Thoracic aorta (tissue), 2 donors: Measurements from ENCODE around the gene ANO7. TPM values are rescaled to one million over a fixed set of nuclear protein-coding genes. Genes with fewer than 3 reads are reported as not detected.

Experiments
- ATAC-seq: fragments of 150-250 bp; one replicate; pipeline ENCODE4 v1.8.0; 2017; ENCODE audit warnings: low read depth; ENCODE audit not compliant: insufficient number of reproducible peaks, low FRiP score
- DNase-seq: peaks from one replicate; pipeline ENCODE4 v3.0.0-alpha.2; 2020; ENCODE audit warnings: low spot score
- H3K27ac ChIP-seq, 2 donors: fragments of 200-600 bp; sonication (generic); 1 replicate in 1 of 2; 2 replicates in 1 of 2; pipeline ENCODE4 v1.5.1; 2016; ENCODE audit warnings: mild to moderate bottlenecking in 2 of 2, moderate library complexity in 2 of 2
- H3K27me3 ChIP-seq: fragments of 200-600 bp; sonication (generic); replicated peaks from 2 replicates; pipeline ENCODE4 v1.6.0; 2016; ENCODE audit warnings: mild to moderate bottlenecking; ENCODE audit not compliant: insufficient read depth
- H3K36me3 ChIP-seq: fragments of 200-600 bp; sonication (generic); one replicate; pipeline ENCODE4 v1.5.1; 2016
- H3K4me1 ChIP-seq, 2 donors: fragments of 200-600 bp; sonication (generic); 1 replicate in 1 of 2; 2 replicates in 1 of 2; pipeline versions ENCODE4 v1.5.1 to v1.6.0; 2016; ENCODE audit warnings: low read depth in 2 of 2, mild to moderate bottlenecking in 1 of 2; ENCODE audit not compliant: control insufficient read depth in 1 of 2
- H3K4me3 ChIP-seq: fragments of 200-600 bp; sonication (generic); 2 replicates; pipeline ENCODE4 v1.5.1; 2016; ENCODE audit warnings: mild to moderate bottlenecking
- H3K9me3 ChIP-seq: fragments of 200-600 bp; sonication (generic); 2 replicates; pipeline ENCODE4 v1.5.1; 2016
- CTCF ChIP-seq: fragments of 200-600 bp; sonication (generic); IDR thresholded peaks from one replicate; pipeline ENCODE4 v1.5.1; 2019; ENCODE audit warnings: antibody characterized with exemption
- total RNA-seq, 2 donors: library from RNA; depleted of rRNA; stranded (reverse); fragments of >200 nt; gene quantifications; one replicate each; pipeline versions ENCODE4 v1.1.0 to v1.2.3, GENCODE V29; 2016

The ANO7 gene
- total RNA-seq, 2 donors from 2014 or later, result 0.27 to 1.2 TPM

- no peaks in the 10 kb centered on the region for H3K9me3 ChIP-seq
- no peaks in the 10 kb centered on the region for H3K36me3 ChIP-seq
- H3K4me1 ChIP-seq, result no peaks in the 10 kb centered on the region
- no peak overlapping the region for H3K27ac ChIP-seq
- ATAC-seq, result no peak
- no peak for TF ChIP-seq CTCF
- no peak for DNase-seq
- H3K27me3 ChIP-seq, result no peaks in the 10 kb centered on the region
- no peak overlapping the region for H3K4me3 ChIP-seq
Measured at GRCh38 chr2:241209271-241209670, 20.8 kb downstream of the ANO7 start.

GRCh38 chr2:241211276-241211675 lies 22.8 kb downstream of the ANO7 start:
- no peak for TF ChIP-seq CTCF
- H3K4me1 ChIP-seq, result no peaks in the 10 kb centered on the region
- no peak overlapping the region for H3K27ac ChIP-seq
- H3K27me3 ChIP-seq, result no peaks in the 10 kb centered on the region
- ATAC-seq (no peak), DNase-seq (no peak)
- H3K4me3 ChIP-seq, result no peak overlapping the region
- no peaks in the 10 kb centered on the region for H3K9me3 ChIP-seq
- H3K36me3 ChIP-seq, result no peaks in the 10 kb centered on the region

GRCh38 chr2:241213041-241213440 lies 24.6 kb downstream of the ANO7 start:
- H3K27me3 ChIP-seq, result no peaks in the 10 kb centered on the region
- no peaks in the 10 kb centered on the region for H3K4me1 ChIP-seq
- no peak overlapping the region for H3K4me3 ChIP-seq
- DNase-seq (no peak), ATAC-seq (no peak)
- no peaks in the 10 kb centered on the region for H3K9me3 ChIP-seq
- no peak for TF ChIP-seq CTCF
- H3K27ac ChIP-seq, result no peak overlapping the region
- no peaks in the 10 kb centered on the region for H3K36me3 ChIP-seq

- H3K9me3 ChIP-seq, result no peaks in the 10 kb centered on the region
- ATAC-seq (no peak), DNase-seq (no peak)
- peaks cover 1 to 2% of the 10 kb centered on the region in 2 donors for H3K4me1 ChIP-seq
- no peak overlapping the region for H3K27ac ChIP-seq
- no peaks in the 10 kb centered on the region for H3K27me3 ChIP-seq
- H3K36me3 ChIP-seq, result no peaks in the 10 kb centered on the region
- no peak overlapping the region for H3K4me3 ChIP-seq
- TF ChIP-seq CTCF, result no peak
Measured at GRCh38 chr2:241213567-241213966, 25.1 kb downstream of the ANO7 start.

- DNase-seq (no peak), ATAC-seq (no peak)
- peaks cover 6 to 7% of the 10 kb centered on the region in 2 donors for H3K4me1 ChIP-seq
- no peak for TF ChIP-seq CTCF
- no peak overlapping the region for H3K27ac ChIP-seq
- H3K9me3 ChIP-seq, result no peaks in the 10 kb centered on the region
- H3K36me3 ChIP-seq, result no peaks in the 10 kb centered on the region
- H3K4me3 ChIP-seq, result no peak overlapping the region
- H3K27me3 ChIP-seq, result no peaks in the 10 kb centered on the region
Measured at GRCh38 chr2:241214209-241214608, 25.7 kb downstream of the ANO7 start.
